Neutrophil (primary cell): Measurements from ENCODE around the gene ATXN10.
"Not testable (repeated sequence)": the region's sequence is repeated elsewhere in the genome, so short reads cannot be mapped to it uniquely, and the experiment has no call there.

Source experiments
- H3K27ac ChIP-seq: fragments of 200-600 bp; sonication (generic); 2 replicates; pipeline ENCODE4 v1.5.1; 2016; ENCODE audit warnings: mild to moderate bottlenecking, moderate library complexity
- H3K27me3 ChIP-seq: fragments of 200-600 bp; sonication (generic); 2 replicates; pipeline ENCODE4 v1.6.0; 2016; ENCODE audit warnings: mild to moderate bottlenecking
- H3K36me3 ChIP-seq: fragments of 200-600 bp; sonication (generic); 2 replicates; pipeline ENCODE4 v1.5.1; 2017
- H3K4me1 ChIP-seq, 2 experiments: fragments of 200-600 bp in 1 of 2; sonication (generic) in 1 of 2; 1 replicate in 1 of 2; 2 replicates in 1 of 2; pipeline versions ENCODE4 v1.5.1 to v1.6.1; 2013 to 2016; ENCODE audit warnings: low read depth in 1 of 2, low read length in 1 of 2, mild to moderate bottlenecking in 1 of 2, moderate library complexity in 1 of 2; ENCODE audit not compliant: control insufficient read depth in 1 of 2, insufficient read depth in 1 of 2
- H3K4me3 ChIP-seq, 2 experiments: fragments of 200-600 bp in 1 of 2; sonication (generic) in 1 of 2; 1 replicate in 1 of 2; 2 replicates in 1 of 2; pipeline ENCODE4 v1.5.1; 2013 to 2016; ENCODE audit warnings: low read depth in 1 of 2, low read length in 1 of 2, mild to moderate bottlenecking in 1 of 2, moderate library complexity in 1 of 2
- H3K9me3 ChIP-seq: fragments of 200-600 bp; sonication (generic); 2 replicates; pipeline ENCODE4 v1.5.1; 2016
- TF ChIP-seq, protein P1 (sequence below): fragments of 200-600 bp; sonication (generic); IDR thresholded peaks from 2 replicates; pipeline ENCODE4 v1.5.1; 2016; ENCODE audit warnings: antibody characterized with exemption

ATXN10 gene

DNA sequence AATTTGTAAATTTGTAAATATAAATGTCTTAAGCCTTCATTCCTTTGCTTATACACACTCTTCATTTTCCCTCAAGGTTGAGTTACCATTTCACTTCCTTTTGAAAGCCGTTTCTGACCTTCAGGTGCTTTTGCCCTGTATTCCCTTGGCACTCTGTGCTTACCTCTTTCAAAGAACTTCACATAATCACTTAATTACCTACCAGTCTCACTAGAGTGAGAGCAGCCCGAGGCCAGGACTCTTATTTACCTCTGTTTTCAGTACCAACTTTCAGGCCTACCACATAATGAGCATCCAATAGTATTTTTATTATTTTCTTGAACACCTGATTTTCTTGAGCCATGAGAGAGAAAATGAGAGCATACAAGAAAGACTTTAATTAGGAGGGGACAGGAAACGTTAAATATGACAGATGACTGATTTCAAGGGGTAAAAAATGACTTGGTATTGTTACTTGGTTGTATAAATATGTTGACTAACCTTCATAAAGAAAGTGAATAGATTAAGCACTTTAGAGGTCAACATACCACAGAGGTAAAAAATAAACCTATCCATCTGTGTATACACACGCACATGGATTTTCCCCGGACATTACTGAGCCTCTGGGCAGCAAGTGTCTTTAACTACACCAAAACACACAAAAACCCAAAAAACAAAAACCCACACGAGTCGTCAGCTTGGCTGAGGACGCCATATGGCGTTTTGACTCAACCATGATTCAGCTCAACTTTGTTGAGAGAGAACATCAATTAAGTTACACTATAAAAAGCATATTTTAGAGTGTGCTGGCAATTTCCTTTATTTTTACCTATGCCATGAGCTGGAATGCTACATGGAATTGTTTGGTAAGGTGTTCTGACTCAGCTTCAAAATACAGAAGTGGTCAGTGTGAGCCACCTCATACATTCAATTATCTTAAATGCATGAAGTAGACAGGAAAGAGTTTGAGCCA lies 7.6 kb downstream of the ATXN10 start:
- Histone ChIP-seq H3K4me3 (no peak overlapping the region), H3K27ac (no peak overlapping the region)

DNA sequence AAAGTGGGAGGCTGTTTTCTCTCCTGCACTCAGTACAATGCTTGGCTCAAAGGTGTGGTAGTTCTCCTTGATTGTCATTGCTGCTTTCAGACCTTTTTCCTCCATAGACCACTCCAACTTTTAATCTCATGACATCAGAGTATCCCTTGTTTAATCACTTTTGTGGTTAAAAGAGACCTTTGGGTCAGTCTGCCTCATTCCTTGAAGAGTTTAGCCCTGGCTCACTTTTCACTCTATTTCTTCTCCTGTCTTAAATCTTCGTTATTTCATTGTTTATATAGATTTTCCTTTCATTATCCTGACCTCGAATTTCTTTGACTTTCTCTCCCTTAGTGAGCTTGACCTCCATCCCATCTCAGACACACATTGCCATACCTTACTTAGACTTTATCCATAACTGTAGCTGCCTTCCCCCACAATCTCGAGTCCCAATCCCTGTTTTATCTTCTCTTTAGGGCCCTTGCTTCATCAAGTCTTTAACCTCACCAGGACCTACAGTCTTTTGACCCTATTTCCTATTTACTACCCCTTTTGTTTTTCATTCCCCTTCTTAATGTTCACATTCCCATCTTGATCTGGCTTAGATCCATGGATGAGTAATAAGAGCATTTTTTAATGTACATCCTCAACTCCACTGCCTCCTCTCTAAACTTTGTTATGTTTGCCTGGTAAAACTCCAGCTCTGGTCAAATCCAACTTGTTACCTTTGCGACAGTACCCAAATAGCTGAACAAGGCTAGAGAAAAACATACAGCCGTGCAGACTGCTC lies 9.5 kb downstream of the ATXN10 start:
- Histone ChIP-seq H3K36me3 (no peaks in the 10 kb centered on the region), H3K27me3 (no peaks in the 10 kb centered on the region), H3K27ac (no peak overlapping the region), H3K4me1 (peaks cover 0 to 6% of the 10 kb centered on the region in 2 experiments), H3K4me3 (no peak overlapping the region), H3K9me3 (no peaks in the 10 kb centered on the region)
- TF ChIP-seq, protein P1, sequence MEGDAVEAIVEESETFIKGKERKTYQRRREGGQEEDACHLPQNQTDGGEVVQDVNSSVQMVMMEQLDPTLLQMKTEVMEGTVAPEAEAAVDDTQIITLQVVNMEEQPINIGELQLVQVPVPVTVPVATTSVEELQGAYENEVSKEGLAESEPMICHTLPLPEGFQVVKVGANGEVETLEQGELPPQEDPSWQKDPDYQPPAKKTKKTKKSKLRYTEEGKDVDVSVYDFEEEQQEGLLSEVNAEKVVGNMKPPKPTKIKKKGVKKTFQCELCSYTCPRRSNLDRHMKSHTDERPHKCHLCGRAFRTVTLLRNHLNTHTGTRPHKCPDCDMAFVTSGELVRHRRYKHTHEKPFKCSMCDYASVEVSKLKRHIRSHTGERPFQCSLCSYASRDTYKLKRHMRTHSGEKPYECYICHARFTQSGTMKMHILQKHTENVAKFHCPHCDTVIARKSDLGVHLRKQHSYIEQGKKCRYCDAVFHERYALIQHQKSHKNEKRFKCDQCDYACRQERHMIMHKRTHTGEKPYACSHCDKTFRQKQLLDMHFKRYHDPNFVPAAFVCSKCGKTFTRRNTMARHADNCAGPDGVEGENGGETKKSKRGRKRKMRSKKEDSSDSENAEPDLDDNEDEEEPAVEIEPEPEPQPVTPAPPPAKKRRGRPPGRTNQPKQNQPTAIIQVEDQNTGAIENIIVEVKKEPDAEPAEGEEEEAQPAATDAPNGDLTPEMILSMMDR = no peak

More for the DNA sequence above, 7.6 kb downstream of the ATXN10 start:
- TF ChIP-seq, protein P1 = no peak
- Histone ChIP-seq H3K36me3 (no peaks in the 10 kb centered on the region), H3K4me1 (peaks cover 0 to 6% of the 10 kb centered on the region in 2 experiments), H3K9me3 (no peaks in the 10 kb centered on the region), H3K27me3 (no peaks in the 10 kb centered on the region)

DNA sequence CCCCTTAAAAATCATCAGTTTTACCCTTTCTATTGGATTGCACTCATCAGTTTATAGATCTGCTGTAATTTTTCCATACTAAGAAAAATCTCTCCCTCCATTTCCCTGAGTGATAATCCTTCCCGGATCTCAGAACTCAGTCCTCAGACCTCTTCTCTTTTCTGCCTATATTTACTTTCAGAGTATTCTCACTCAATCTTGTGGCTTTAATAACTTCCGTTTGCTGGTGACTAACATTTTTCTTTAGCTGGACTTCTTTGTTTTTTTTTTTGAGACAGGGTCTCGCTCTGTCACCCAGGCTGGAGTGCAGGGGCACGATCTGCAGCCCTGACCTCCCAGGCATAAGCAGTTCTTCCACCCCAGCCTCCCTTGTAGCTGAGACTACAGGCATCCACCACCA lies 10.4 kb downstream of the ATXN10 start:
- Histone ChIP-seq H3K4me1 (peaks cover 0 to 6% of the 10 kb centered on the region in 2 experiments), H3K27me3 (no peaks in the 10 kb centered on the region), H3K4me3 (no peak overlapping the region), H3K36me3 (no peaks in the 10 kb centered on the region), H3K27ac (no peak overlapping the region), H3K9me3 (no peaks in the 10 kb centered on the region)
- TF ChIP-seq, protein P1 = no peak

DNA sequence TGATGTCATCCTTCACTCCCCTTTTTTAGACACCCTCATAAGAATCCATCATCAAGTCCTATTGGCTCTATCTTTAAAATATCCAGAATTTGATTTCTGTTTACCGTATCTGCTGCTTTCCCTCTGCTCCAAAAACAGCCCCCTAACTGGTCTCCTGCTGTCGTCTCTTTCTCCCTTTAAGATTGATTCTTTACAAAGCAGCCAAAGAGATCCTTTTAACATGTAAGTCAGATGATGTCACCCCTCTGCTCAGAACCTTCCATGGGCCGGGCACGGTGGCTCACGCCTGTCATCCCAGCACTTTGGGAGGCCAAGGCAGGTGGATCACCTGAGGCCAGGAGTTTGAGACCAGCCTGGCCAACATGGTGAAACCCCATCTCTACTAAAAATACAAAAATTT lies 11.1 kb downstream of the ATXN10 start:
- H3K36me3 ChIP-seq, H3K27ac ChIP-seq, H3K4me1 ChIP-seq, H3K9me3 ChIP-seq, H3K27me3 ChIP-seq, H3K4me3 ChIP-seq: not testable (repeated sequence)

DNA sequence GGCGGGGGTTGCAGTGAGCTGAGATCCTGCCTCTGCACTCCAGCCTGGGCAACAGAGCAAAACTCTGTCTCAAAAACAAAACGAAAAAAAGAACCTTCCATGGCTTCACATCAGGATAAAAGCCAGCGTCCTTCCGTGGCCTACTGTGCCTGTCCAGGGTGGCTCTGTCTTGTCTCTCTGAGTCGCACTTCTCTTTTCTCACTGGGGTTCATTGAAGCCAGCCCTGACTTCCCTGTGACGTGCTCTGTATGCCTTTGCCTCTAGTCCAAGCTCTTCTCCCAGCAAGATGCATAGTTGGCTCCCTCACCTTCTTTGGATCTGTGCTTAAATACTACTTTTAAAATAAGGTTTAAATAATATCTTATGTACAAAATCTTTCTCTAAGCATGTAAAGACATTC lies 11.6 kb downstream of the ATXN10 start:
- Histone ChIP-seq H3K4me1 (peaks cover 0 to 6% of the 10 kb centered on the region in 2 experiments), H3K4me3 (no peak overlapping the region), H3K9me3 (no peaks in the 10 kb centered on the region), H3K36me3 (no peaks in the 10 kb centered on the region), H3K27ac (no peak overlapping the region), H3K27me3 (no peaks in the 10 kb centered on the region)
- TF ChIP-seq, protein P1 = no peak

DNA sequence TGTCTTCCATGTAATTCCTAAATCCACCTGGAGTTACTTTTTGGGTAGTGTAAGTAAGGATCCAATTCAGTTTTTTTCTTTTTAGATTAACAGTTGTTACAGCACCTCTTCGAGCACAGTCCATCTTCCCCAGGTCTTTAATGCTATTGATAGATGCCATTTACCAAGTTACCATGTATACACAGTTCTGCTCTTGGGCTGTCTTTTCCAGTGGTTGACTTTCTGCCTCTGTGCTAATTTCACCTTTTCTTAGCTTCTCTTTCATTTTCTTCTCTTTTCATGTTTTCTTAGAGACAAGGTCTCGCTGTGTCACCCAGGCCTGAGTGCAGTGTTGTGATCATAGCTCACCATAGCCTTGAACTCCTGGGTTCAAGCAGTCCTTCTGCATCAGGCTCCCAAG lies 12.0 kb downstream of the ATXN10 start:
- Histone ChIP-seq H3K4me1 (peaks cover 0 to 6% of the 10 kb centered on the region in 2 experiments), H3K27me3 (no peaks in the 10 kb centered on the region)
- TF ChIP-seq, protein P1 = no peak

More for the DNA sequence above, 12.0 kb downstream of the ATXN10 start:
- Histone ChIP-seq H3K9me3 (no peaks in the 10 kb centered on the region), H3K36me3 (no peaks in the 10 kb centered on the region), H3K27ac (no peak overlapping the region), H3K4me3 (no peak overlapping the region)
